GM19240 (cell line): ENCODE data around the gene DDX5.
A peak's percentile ranks its signal among the peaks of the same experiment; 100 is the strongest.
"Not testable (repeated sequence)": the region's sequence is repeated elsewhere in the genome, so short reads cannot be mapped to it uniquely, and the experiment has no call there.

ENCODE experiments used
- DNase-seq: peaks from one replicate; pipeline ENCODE4 v3.0.0; 2011; ENCODE audit warnings: low spot score; ENCODE audit not compliant: insufficient read length

The DDX5 gene

DNA sequence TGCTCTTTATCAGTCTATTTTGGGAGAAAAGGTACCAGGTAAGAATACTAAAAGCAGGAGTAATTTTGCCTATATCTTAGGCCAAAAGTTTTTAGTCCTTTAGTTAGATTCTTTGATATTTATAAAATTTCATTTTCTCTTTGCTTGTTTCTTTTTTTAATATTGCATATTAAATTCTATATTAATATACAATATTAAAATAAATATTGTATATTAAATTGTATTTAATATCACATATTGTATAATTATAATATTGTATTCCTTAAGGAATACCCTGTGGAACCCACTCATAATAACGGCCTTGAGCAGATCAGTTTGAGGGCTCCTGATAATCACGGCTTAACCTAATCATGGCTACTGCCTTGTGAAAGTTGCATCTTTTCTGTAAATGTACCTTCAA, 2.6 kb upstream of the DDX5 start:
- DNase-seq: no peak

DNA sequence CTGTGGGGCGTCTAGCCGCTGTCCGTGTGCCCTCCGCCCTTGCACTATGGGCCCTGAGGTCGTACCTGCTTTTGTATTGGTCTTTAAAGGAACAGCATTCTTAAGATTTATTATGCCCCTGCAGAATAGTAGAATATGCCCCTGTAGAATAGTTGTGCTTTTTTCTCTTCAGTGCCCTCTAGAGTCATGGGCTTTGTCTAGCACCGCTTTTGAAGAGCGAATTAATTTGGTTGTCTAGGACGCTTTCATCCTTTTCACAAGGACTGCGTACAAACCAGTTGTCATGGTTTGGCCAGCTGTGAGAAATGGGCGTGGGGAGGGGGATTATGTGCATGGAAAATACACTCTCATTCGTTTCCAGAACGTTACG, 1.3 kb upstream of the DDX5 start:
- DNase-seq: peak; percentile 19

DNA sequence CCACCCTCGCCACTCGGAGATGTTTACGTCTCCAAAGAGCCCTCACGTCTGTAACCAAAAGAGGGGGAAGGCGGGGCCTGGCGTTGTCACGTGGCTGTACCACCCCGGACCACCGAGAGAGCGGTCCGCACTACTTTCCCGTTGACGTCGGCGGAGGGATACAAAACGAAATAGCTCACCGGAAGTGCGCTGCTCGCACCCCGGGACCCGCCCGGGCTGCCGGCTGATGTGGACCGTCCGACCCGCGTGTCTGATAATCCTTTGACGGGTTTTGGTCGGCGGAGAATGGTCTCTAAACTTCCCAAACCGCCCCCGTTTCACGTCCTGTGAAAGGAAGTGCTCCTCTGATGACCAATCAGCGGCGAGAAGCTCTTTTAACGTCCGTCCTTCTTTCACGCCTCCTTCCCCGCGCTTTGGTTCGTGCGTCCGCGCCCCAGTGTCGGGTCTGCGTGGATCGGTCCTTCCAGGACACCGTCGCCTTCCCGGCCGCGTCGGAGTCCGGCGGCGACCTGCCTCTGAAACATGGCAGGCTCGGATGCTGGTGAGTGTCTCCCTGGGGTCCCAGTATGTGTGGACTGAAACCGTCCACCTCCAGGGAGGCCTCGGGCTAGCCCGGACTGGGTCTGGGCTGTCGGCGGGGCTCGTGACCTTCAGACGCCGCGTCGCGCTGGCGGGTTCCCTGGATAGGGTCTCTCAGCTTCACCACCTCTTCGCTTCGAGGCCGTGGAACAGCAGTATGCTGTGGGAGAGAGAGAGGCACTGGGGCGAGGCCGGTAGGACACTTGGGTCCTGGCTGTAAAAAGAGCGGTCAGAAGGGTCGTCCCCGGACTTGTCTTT, 705 bp upstream of the DDX5 start, which contains the start of gene CEP95:
TSS of gene CEP95 (plus strand) at position 402 of the 837 bp plus-strand sequence. CDS start at position 523, 121 bp downstream.
- DNase-seq: peak; percentile 35

DNA sequence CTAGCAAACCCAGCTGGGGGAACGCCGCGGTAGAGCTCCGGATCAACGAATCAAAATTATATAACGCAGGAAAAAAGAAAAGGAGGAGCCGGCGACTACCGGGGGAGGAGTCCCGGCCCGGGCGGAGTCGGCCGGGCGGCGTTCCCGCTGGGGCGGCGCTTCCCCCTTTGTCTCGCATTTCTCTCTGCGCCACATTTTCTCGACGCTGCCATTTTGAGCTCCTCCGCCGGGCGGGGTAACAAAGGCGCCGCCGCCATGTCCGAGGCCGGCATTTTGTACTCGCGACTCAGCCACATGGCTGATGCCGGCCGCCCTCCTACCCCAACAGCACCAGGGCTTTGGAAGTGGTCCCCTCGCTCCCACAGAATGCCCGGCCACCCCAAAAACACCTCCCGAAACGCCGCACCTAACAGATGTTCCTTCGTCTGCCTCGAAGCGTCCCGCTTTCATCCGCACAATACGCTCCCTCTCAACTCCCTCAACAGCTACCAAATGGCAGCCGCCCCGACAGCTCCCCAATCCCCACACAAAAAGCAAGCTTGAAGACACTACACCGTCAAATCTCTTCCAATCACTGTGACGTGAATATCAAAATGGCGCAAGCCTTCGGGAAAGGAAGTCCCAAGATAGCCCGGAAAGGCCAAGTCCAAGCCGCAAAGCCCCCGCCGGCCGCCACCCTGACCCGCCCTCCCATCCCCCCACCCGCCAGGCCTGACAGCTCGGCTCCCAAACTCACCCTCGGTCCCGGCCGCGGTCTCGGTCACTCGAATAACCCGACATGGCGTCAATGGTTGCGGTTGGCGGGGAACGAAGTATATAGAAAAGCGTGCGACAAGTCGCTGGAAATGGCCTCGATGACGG, 519 bp downstream of the DDX5 start:
- DNase-seq: peak; percentile 19

DNA sequence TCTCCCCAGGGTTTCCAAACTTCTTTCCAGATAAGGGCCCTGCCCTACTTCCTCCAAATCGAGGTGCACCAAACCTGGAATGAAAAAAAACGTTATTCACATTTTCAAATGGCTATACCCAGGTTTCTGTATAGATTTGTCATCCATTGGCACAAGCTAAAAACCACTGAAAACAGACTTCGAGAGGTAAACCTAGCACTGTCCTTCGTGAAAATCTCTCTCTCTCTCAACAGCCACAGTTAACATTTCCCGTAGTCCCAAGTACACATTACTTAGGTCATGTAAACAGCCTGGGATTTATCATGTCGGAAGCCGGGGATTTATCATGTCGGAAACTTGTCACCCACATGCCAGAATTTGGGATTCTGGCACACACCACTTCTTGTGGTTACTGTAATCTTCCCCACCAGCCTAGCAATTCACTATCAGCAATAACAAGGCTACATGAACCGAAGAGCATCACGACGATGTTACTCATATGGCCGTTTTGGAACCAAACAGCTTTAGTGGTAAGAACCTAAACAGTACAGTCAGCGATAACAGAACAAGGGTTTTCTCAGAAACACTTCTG, 1.2 kb downstream of the DDX5 start:
- no peak for DNase-seq

DNA sequence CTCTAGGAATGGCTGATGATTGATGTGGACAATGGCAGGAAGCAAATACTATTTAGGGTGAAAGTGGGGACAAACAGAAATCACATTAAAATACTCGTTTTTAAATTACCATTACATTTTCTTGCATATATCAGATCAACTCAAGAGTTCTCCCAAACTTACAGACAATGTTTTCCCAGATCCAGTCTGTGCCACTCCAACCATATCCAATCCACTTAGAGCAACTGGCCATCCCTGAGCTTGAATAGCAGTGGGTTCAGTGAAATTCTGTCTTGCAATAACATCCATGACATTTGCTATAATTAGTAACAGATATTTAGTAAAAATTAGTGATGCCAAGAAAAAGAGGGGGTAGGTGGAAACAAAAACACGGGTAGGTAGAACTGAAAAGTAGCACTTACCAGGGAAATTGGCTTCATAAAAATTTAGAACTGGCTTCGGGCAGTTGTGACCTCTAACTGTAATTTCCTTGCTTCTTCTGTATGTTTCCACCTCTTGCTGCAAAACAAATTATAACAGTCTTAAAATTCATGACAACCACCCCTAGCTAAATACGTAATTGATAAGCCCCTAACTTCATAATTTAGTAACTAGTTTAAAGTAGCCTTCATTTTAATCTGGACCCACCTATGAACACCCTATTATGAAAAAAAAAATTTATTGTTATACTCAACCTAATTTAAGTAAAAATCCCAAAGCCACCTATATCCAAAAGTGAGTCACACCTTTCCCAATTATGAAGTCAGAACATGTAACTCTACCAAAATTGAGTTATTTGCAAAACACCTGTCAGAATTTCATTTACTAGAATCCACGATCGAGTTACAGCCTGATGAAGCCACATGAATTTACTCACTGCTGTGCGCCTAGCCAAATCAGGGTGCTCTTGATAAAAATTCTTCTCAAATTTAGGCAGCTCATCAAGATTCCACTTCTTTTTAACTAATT, 2.0 kb downstream of the DDX5 start:
- no peak for DNase-seq

DNA sequence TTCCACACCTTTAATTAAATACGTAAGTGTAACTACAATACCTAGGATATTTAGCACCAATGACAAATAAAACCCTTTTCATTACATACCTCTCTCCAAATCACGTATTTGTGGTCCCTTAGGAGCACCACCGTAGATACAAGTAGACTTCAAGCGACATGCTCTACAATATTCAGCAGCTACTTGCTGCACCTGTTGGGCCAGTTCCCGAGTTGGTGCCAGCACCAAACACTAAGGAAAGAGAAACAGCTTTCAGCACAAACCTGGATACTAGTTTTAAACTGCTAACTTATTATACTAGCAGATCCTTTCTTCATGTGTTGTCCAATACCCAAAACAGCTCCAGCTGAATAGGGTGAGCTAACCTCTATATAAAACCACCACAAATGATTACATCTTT, 2.7 kb downstream of the DDX5 start:
- no peak for DNase-seq

DNA sequence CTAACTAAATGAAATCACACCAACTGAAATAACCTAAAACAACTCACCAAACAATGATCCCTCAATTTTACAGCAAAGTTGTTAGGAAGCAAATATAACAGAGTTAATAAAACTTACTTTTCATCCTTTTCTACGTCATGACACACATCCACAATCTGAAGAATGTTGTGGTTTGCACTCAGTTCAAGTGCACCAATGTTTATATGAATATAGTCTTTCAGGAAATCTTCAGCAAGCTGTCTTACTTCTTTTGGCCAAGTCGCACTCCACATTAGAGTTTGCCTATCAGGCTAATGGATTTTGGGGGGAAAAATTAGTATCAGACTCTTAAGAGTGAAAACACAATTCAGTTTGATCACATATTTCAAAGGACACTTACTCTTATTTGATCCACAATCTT, 3.3 kb downstream of the DDX5 start:
- no peak for DNase-seq

DNA sequence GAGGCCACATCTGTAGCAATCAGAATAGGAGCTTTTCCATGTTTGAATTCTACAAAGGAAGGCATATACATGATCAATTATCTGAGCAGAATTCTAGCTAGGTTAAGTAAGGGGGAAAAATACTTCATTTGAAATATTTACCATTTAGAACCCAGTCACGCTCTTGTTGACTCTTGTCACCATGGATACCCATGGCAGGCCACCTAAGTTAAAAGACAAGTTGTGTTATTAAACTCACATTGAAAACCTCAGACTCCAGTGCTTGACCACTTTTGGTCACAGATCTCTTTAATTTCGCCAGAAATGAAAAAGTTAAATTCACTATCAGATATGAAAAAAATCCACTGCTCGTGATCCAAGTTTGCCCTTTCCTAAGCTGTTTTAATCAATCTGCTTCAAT, 4.1 kb downstream of the DDX5 start:
- no peak for DNase-seq

DNA sequence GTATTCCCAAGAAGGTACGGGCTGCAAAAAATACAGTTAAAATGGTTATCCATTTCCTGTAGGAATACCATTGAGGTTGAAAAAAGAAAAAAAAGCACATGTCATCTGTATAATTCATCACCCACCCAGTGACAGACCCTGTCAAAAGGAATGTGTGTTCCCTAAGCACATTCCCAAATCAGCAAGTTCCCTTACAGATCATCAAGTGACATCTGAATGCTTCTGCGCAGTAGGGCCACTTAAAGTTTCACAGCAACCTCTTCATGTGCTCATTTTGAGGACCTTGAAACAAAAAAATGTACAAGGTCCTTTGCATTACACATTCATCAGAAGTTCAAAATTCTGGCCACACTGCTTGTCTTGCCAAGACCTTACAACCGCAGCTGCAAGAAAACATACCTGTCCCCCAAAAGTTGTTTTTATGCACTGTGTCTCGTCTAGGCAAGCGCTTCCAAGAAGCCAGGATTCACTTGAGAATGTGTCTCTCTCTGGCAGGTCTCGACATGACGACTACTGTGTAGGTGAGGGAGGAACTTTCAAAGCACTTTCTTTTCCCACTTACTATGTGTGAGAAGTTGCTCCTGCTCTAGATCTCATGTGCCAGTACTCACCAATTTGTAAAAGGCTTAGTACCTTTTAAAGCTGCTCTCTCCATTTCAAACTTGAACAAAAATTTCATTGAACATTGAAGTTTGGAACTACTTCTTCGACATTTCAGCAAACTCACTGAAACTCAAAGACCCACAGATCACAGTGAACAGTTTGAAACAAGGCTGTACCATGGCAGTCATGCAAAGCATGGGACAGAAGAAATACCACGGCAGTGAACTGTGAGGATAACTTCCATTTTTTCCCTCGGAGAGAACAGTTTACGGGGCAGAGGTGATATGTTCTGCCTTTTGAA, 5.0 kb downstream of the DDX5 start:
- DNase-seq: no peak

DNA sequence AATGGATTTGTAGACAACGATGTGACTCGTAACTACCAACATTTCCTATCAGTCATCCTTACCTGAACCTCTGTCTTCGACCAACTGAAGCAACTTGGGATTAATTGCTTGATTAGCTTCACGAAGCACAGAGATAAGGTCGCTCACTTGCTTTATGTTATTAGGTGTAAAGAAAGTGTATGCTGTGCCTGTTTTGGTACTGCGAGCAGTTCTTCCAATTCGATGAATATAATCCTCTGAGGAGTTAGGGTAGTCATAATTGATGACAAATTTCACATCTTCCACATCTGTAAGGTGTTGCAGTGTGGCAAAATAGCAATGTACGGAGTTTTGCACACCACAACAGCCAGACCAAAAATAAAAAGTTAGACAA, 5.6 kb downstream of the DDX5 start:
- DNase-seq: no peak

DNA sequence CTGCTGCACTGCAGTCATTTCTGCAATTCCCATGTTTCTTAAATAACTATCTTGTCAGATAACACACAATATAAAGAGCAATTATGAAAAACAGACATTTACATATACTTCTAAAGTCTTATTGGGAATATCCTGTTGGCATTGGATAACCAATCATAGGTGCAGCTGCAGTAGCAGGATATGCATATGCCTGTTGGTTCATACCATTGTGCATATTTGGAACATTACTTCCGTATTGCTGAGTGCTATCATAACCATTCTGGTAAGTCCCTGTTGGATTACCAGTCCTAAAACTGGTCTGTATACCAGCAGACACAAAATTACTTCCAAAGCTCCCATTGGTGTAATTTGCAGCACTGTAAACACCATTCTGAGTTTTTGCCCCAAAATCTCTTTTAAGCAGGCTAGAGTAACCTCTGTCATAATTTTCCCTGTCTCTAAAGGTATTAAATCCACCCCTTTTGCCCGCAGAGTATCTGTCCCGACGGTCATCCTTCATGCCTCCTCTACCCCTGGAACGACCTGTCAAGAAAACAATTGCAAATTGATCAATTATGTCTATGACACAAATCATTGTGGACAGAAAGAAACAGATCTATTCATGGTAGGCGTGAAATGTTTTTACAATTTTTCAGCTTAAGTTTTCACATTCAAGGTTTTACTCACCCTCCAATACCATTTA, 6.1 kb downstream of the DDX5 start:
- DNase-seq: no peak

DNA sequence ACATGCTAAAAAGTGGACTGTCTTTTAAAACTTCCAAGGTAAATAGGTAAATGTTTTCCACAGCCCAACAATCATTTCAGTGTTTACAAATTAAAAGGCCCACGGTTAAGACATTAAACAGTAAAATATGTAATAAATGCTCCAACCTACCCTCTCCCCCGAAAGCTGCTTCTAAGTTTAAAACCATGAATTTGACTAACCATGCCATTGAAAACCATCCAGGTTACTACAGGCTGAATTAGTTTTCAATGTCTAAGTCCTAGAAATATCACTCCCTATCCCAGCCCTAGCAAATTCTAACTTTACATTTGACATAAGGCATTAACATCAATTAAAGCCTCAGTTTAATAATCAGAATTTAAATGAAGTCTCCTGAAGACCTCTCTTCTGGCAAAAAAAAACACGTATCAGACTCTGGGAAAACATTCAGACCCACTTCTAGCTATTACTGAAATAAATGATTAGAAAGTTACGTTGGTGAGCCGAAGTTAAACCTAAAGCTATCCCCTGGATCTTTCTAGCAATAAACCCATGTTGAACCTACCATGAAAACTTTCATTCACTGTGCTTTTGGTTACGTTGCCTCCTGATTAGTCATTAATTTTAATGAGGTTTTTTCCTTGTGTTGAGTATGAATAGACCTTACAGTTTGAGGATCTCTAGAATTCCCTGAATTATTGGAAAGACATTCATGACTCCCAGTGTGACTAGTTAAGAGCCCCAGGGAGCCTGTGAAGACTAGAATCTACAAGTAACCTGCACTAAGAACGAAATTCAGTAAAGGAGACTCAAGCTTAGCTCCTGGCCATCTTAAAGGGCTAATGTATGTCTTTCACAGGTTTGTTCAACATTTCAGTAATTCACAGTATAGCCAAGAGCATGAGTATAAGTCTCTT, 7.5 kb downstream of the DDX5 start:
- DNase-seq: no peak

DNA sequence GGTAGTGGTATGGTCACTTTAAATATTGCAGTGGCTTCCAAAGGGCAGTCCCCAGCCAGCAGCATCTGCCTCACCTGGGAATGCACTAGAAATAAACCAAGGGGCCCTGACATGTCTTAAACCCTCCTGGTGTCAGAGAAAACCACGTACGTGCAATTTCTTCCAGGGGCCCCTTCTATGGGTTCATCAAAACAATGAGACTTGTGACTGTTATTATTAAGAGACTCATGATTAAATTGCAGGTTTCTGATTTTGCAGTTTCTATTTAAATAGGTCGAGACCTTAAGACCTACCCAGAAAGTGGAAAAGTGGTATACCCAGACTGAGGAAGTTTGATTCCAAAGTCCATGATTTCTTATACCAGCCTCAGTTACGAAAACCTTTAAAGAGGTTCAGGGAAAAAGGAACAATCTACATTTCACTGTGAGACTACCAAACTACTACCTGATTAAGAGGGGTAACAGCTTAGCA, 8.5 kb downstream of the DDX5 start:
- no peak for DNase-seq

DNA sequence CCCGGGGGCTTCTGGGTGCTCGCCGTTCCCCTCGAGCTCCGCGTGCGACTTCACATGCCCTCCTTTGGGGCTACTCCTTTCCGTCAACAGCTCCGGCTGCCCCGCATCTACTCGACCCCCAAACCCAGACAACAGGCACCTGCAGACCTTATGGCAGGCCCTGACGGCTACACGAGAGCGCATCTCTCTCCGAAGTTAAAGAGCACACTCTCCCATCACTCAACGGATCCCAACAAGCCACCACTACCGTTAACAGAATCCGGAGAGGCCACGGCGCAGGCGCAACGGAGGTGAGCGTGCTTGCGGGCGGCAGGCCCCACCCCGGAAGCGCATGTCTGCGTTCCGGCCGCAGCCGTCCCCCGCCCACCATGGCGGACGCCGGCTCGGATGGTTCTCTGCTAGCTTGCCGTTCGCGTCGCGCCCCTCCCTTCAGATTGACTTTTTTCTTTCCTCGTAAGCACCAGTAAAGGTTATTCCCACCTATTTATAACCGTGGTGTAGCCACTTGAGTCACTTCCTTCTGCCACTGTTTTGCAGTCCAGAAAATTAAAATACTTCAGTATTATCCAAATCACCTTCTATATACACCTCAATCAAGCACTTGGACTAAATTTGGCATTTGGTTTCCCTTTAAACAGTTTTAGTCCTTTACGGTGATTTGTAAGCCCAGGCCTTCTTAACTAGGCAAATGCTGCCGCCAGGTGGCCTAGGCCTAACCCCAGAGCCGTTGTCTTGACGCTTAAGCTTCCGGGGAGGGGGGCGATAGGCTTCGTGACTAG, 9.1 kb downstream of the DDX5 start, which contains the start of gene POLG2:
TSS of gene POLG2 (minus strand) at position 269 of the 779 bp plus-strand sequence. CDS start at position 183, 86 bp downstream.
- peak; percentile 45 for DNase-seq

DNA sequence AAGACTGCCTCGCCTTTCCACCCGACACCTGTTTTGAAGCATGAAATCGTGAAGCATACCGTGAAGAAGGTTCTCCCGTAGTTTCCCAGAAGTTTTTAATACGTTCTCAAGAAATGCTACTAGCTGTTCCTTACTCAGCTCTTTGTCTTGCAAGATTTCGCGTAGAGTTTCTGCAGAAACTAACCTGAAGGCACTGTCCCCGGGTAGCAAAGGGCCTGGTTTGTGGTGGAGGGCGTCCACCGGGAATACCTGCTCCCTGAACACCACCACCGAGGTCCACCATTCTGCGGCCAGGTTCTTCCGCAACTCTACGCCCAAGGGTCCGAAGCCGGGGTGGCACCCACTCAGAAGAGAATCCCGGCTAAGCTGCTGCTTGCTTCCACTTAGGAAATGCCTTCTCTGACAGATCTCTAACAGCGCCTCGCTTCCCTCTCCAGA, 9.7 kb downstream of the DDX5 start:
- DNase-seq: no peak

DNA sequence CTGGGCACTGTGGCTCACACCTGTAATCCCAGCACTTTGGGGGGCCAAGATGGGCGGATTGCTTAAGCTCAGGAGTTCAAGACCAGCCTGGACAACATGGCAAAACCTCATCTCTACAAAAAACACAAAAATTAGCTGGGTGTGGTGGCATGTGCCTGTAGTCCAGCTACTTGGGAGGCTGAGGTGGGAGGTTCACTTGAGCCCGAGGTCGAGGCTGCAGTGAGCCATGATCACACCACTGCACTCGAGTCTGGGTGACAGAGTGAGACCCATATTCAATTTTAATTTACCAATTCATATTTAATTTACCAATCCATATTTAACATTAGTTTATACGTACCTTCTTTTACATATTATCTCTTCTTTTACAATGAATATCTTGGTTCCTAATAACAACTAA, 10.8 kb downstream of the DDX5 start:
- DNase-seq: not testable (repeated sequence)
